Muscle layer of colon (tissue), 2 donors: ENCODE data around the gene SPDYE3.
"Not testable (repeated sequence)": the region's sequence is repeated elsewhere in the genome, so short reads cannot be mapped to it uniquely, and the experiment has no call there.

Experiments
- H3K27ac ChIP-seq: one replicate; pipeline ENCODE4 v1.7.0; 2013; ENCODE audit warnings: low read depth, mild to moderate bottlenecking, low read length, moderate library complexity
- H3K27me3 ChIP-seq, 2 donors: one replicate each; pipeline ENCODE4 v1.7.0; 2013; ENCODE audit warnings: low read length in 2 of 2, mild to moderate bottlenecking in 2 of 2; ENCODE audit not compliant: insufficient read depth in 2 of 2, control insufficient read depth in 1 of 2
- H3K36me3 ChIP-seq: one replicate; pipeline ENCODE4 v1.7.0; 2013; ENCODE audit warnings: mild to moderate bottlenecking, low read length; ENCODE audit not compliant: insufficient read depth
- H3K4me1 ChIP-seq: one replicate; pipeline ENCODE4 v1.7.0; 2013; ENCODE audit warnings: mild to moderate bottlenecking, low read length; ENCODE audit not compliant: insufficient read depth
- H3K4me3 ChIP-seq, 2 donors: one replicate each; pipeline ENCODE4 v1.7.0; 2013; ENCODE audit warnings: low read length in 2 of 2, low read depth in 1 of 2, mild to moderate bottlenecking in 1 of 2, moderate library complexity in 1 of 2
- H3K9ac ChIP-seq: one replicate; pipeline ENCODE4 v1.7.0; 2013; ENCODE audit warnings: low read length
- H3K9me3 ChIP-seq: one replicate; pipeline ENCODE4 v1.7.0; 2013; ENCODE audit warnings: mild to moderate bottlenecking, low read length
- donor health status: abdominal sarcoma.
- donor health status: Adenocarcinoma of cecum.

The SPDYE3 gene

GRCh38 chr7:100270046-100270918 lies 37.2 kb upstream of the SPDYE3 start:
- not testable (repeated sequence) for H3K27me3 ChIP-seq, H3K9me3 ChIP-seq, H3K4me1 ChIP-seq, H3K36me3 ChIP-seq, H3K9ac ChIP-seq, H3K27ac ChIP-seq
- peak overlapping the region in 1 of 2 donors; percentile 23 for H3K4me3 ChIP-seq

- not testable (repeated sequence) for H3K36me3 ChIP-seq, H3K9ac ChIP-seq, H3K27ac ChIP-seq, H3K9me3 ChIP-seq, H3K4me1 ChIP-seq, H3K27me3 ChIP-seq
- H3K4me3 ChIP-seq, result peak overlapping the region in 1 of 2 donors; percentile 23
These were observed 36.4 kb upstream of the SPDYE3 start for GRCh38 chr7:100270941-100271593.

- peak overlapping the region; percentile 49 to 52 for H3K4me3 ChIP-seq
- H3K4me1 ChIP-seq, result no peaks in the 10 kb centered on the region
- no peaks in the 10 kb centered on the region for H3K9me3 ChIP-seq
- H3K36me3 ChIP-seq, result no peaks in the 10 kb centered on the region
- no peaks in the 10 kb centered on the region for H3K27me3 ChIP-seq
- no peak overlapping the region for H3K9ac ChIP-seq
- H3K27ac ChIP-seq, result peak overlapping the region; percentile 34
These were observed 35.6 kb upstream of the SPDYE3 start for GRCh38 chr7:100271716-100272537.

- not testable (repeated sequence) for H3K9ac ChIP-seq, H3K4me1 ChIP-seq, H3K9me3 ChIP-seq, H3K27me3 ChIP-seq, H3K36me3 ChIP-seq
- Histone ChIP-seq H3K27ac (peak overlapping the region; percentile 34), H3K4me3 (peak overlapping the region; percentile 49 to 52)
These were observed 35.0 kb upstream of the SPDYE3 start for GRCh38 chr7:100272538-100272902.

- H3K4me3 ChIP-seq, result no peak overlapping the region
- H3K9ac ChIP-seq, result no peak overlapping the region
- H3K27ac ChIP-seq, result no peak overlapping the region
- H3K9me3 ChIP-seq, result no peaks in the 10 kb centered on the region
- no peaks in the 10 kb centered on the region for H3K4me1 ChIP-seq
- H3K27me3 ChIP-seq, result no peaks in the 10 kb centered on the region
- no peaks in the 10 kb centered on the region for H3K36me3 ChIP-seq
These were observed 32.4 kb upstream of the SPDYE3 start for GRCh38 chr7:100275120-100275519.

GRCh38 chr7:100276126-100276525 lies 31.4 kb upstream of the SPDYE3 start:
- not testable (repeated sequence) for H3K27me3 ChIP-seq, H3K36me3 ChIP-seq, H3K27ac ChIP-seq, H3K4me1 ChIP-seq, H3K9ac ChIP-seq, H3K9me3 ChIP-seq, H3K4me3 ChIP-seq

- H3K27me3 ChIP-seq, H3K4me1 ChIP-seq, H3K27ac ChIP-seq, H3K36me3 ChIP-seq, H3K4me3 ChIP-seq, H3K9ac ChIP-seq, H3K9me3 ChIP-seq: not testable (repeated sequence)
These were observed 25.4 kb upstream of the SPDYE3 start for GRCh38 chr7:100282069-100282608.

GRCh38 chr7:100283147-100283546 lies 24.4 kb upstream of the SPDYE3 start:
- not testable (repeated sequence) for H3K4me3 ChIP-seq, H3K4me1 ChIP-seq, H3K27me3 ChIP-seq, H3K36me3 ChIP-seq, H3K27ac ChIP-seq, H3K9me3 ChIP-seq, H3K9ac ChIP-seq

- H3K27ac ChIP-seq, H3K27me3 ChIP-seq, H3K9ac ChIP-seq, H3K4me3 ChIP-seq, H3K9me3 ChIP-seq, H3K36me3 ChIP-seq, H3K4me1 ChIP-seq: not testable (repeated sequence)
These were observed 20.1 kb upstream of the SPDYE3 start for GRCh38 chr7:100287191-100287969.

- H3K27me3 ChIP-seq, H3K27ac ChIP-seq, H3K9ac ChIP-seq, H3K4me1 ChIP-seq, H3K9me3 ChIP-seq, H3K36me3 ChIP-seq, H3K4me3 ChIP-seq: not testable (repeated sequence)
These were observed 19.2 kb upstream of the SPDYE3 start for GRCh38 chr7:100288258-100288657.

- H3K4me3 ChIP-seq, H3K27ac ChIP-seq, H3K9me3 ChIP-seq, H3K36me3 ChIP-seq, H3K4me1 ChIP-seq, H3K9ac ChIP-seq, H3K27me3 ChIP-seq: not testable (repeated sequence)
These were observed 15.3 kb upstream of the SPDYE3 start for GRCh38 chr7:100292162-100292561.
